ENCODE results near the gene SMOC2.
"Not testable (repeated sequence)": the region's sequence is repeated elsewhere in the genome, so short reads cannot be mapped to it uniquely, and the experiment has no call there.

SMOC2 gene

DNA sequence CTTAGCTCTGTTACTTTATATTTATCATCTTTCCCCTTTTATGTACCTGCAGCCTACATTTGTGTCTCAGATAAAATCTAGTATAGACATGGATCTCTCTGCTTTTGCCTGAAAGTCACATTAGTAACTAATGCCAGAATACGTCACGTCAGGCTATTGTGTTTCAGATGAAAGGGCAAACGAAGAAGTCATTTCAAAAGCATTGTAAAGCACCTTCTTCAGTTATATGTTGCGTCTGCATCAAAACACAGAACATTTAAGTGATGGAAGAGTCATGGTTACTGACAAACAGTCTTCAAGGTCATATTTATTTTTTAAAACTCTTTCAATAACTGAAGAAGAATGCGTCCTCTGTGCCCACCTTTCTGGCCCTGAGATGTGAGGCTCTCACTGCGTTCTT lies 119.1 kb downstream of the SMOC2 start:
- H3K4me3 ChIP-seq (ENCODE audit: low read depth, low read length), result no peak overlapping the region
- TF ChIP-seq, protein P1, sequence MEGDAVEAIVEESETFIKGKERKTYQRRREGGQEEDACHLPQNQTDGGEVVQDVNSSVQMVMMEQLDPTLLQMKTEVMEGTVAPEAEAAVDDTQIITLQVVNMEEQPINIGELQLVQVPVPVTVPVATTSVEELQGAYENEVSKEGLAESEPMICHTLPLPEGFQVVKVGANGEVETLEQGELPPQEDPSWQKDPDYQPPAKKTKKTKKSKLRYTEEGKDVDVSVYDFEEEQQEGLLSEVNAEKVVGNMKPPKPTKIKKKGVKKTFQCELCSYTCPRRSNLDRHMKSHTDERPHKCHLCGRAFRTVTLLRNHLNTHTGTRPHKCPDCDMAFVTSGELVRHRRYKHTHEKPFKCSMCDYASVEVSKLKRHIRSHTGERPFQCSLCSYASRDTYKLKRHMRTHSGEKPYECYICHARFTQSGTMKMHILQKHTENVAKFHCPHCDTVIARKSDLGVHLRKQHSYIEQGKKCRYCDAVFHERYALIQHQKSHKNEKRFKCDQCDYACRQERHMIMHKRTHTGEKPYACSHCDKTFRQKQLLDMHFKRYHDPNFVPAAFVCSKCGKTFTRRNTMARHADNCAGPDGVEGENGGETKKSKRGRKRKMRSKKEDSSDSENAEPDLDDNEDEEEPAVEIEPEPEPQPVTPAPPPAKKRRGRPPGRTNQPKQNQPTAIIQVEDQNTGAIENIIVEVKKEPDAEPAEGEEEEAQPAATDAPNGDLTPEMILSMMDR (IDR thresholded peaks at IDR 0.05; ENCODE audit: low read depth, low read length), result no peak

DNA sequence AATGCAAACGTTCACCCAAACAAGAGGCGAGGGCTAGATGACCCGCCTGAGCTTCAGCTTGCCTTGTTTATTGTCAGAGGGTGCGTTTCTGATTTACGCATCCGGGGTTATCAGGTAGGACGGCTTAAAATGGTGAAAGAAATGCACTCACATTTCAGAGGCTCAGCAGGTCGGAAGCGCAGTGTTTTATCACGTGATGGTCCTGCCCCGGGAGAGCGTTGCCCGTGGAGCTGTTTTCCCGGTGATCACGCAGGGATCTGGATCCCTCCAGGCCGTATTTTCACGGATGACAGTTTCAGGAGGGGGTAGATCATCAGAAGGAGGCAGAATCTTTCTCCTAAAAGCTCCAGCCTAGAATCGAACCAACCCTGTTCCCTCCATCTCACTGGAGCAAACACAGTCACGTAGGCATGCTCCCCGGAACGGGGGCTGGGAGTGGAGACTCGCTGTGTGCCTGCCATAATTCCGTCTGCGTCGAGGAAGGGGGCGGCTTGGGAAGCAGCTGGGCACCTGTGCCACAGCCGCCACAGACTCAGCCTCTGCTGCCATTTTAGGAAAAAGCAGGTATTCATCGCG lies 121.7 kb downstream of the SMOC2 start:
- TF ChIP-seq, protein P1 (IDR thresholded peaks at IDR 0.05; ENCODE audit: low read depth, low read length), result no peak
- H3K4me3 ChIP-seq (ENCODE audit: low read depth, low read length), result no peak overlapping the region

DNA sequence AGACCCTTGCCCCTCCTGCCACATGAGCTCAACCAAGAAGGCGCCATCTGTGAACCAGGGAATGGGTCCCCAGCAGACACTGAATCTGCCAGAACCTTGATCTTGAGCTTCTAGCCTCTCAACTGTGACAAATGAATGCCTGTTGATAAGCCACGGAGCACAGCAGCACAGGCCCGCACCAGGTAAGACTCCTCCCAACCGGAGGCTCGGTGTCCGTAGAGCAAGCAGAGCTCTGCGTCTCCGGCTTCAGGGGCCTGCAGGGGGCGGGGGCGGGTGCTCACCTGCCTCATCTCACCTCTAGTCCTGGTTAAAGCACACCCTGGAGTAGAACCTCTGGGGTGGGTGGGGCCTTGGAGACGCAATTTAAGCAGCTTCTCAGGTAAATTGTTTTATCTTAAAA lies 122.7 kb downstream of the SMOC2 start:
- no peak overlapping the region for H3K4me3 ChIP-seq (ENCODE audit: low read depth, low read length)
- TF ChIP-seq, protein P1 (IDR thresholded peaks at IDR 0.05; ENCODE audit: low read depth, low read length), result no peak

DNA sequence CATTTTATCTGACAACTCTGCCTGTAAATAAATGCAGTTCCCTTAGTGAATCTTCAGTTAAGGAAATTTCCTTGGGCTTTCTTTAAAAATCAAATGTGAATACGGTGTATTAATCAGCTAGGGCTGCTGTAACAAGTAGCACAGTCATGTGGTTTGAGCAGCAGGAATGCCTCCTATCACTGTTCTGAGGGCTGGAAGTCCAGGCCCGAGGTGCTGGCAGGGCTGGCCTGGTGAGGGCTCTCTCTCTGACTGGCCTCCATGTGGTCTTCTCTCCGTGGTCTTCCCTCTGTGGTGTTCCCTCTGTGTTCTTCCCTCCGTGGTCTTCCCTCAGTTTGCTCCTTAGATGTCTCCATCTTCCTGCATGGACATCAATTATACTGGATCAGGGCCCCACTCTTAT lies 124.1 kb downstream of the SMOC2 start:
- H3K4me3 ChIP-seq (ENCODE audit: low read depth, low read length), result no peak overlapping the region
- TF ChIP-seq, protein P1 (IDR thresholded peaks at IDR 0.05; ENCODE audit: low read depth, low read length), result no peak

DNA sequence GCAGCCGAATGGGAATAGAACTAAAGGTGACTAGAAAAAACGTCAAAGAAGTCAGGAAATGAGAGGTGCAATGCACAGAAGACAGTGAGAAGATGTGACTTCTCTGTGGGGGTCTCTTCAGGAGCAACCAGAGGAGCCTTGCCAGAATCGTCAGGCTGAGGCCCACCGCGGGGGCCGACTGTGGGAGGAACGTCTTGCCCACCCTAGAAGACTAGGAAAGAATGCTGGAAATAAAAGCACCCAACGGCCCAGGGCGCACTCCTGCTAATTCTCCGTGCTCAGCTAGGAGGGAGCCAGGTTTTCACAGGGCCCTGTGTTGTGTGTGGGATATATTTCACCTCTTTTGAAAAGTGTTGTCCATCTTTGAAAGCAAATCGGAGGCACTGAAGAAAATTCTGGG lies 129.2 kb downstream of the SMOC2 start:
- TF ChIP-seq, protein P1 (IDR thresholded peaks at IDR 0.05; ENCODE audit: low read depth, low read length), result no peak
- H3K4me3 ChIP-seq (ENCODE audit: low read depth, low read length), result no peak overlapping the region

DNA sequence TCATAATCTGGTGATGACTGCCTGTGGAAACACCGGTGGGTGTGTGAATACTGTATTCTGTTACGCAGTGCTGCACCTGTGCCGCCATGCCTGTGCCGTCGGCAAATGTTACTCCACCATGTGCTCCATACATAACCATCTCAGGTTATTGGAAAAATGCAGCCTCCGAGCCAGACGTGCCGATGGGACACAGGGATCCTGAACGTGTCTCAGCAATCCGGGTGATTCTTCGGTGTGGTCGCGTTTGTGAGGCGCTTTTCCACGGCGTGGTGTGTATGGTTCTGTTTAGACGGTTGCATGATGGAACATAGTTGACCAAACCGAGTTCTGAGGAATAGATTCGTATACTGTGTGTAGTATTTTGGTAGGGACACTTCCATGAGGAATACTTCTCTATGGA lies 130.3 kb downstream of the SMOC2 start:
- TF ChIP-seq, protein P1 (IDR thresholded peaks at IDR 0.05; ENCODE audit: low read depth, low read length), result no peak
- H3K4me3 ChIP-seq (ENCODE audit: low read depth, low read length), result no peak overlapping the region

DNA sequence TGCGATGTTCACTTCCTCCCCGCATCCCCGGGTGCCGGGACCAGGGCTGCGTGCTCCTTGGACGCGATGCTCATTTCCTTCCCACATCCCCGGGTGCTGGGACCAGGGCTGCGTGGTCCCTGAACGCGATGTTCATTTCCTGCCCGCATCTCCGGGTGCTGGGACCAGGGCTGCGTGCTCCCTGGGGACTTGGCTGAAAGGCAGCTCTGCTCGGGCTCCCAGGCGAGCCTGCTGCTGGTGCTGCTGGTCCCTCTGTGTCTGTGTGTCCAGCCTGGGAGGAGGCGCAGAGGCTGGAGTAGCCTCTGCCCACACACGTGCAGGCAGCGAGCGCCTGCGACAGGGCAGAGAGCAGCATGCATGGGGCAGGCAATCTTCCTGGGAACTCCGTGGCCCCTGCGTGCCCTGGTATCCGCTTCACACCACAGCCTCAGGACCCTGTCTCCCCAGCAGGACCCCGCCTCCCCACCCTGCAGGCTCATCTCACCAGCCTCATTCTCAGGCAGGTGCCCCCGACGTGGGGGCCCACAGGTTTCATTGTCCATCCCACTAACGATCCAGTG lies 132.4 kb downstream of the SMOC2 start:
- not testable (repeated sequence) for H3K4me3 ChIP-seq (ENCODE audit: low read depth, low read length)

All from WI38 (cell line).